ENCODE measurements around the gene GPR45. TPM values are rescaled to one million over a fixed set of nuclear protein-coding genes. Genes with fewer than 3 reads are reported as not detected.

The GPR45 gene, protein sequence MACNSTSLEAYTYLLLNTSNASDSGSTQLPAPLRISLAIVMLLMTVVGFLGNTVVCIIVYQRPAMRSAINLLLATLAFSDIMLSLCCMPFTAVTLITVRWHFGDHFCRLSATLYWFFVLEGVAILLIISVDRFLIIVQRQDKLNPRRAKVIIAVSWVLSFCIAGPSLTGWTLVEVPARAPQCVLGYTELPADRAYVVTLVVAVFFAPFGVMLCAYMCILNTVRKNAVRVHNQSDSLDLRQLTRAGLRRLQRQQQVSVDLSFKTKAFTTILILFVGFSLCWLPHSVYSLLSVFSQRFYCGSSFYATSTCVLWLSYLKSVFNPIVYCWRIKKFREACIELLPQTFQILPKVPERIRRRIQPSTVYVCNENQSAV
- total RNA-seq = not detected

DNA sequence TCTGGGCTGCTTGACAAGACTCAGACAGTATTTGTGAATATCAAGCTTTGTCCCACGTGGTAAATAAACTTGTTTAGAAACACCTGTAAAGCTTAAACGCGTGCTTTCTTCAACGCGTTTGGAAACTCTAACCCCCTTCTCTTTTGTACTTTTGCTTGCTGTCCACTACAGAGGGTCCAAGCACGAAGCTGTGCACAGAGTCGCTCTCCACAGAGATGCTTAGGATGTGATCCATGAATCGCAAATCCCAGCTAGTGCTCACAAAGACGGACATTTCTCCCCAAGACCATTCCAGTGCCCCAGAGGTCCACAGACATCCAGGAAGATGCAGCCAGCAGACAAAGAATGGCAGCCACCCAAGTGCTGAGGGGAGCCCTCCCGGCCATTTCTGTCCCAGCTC, at the start of gene GPR45:
Gene GPR45 (plus strand): TSS at position 301 of the 400 bp plus-strand sequence. CDS start 116 bp downstream, outside the sequence.

Other genes with a start within 250 kb of the GPR45 start
- gene MRPS9, start 203.7 kb upstream of the GPR45 start, total RNA-seq = 10 to 100 TPM; 18.8 to 21.9 TPM
- 10 to 100 TPM; 18.2 to 19.7 TPM for gene TGFBRAP1, start 88.0 kb downstream of the GPR45 start, total RNA-seq
- 10 to 100 TPM; 21.9 to 23.7 TPM for gene C2orf49, start 95.8 kb downstream of the GPR45 start, total RNA-seq
- 1 to 10 TPM in 1 of 2 experiments, under 1 TPM in 1; 0.98 to 1.5 TPM for gene FHL2, start 157.3 kb downstream of the GPR45 start, total RNA-seq